GM20000 (cell line): ENCODE data around the gene LHX3.

Experiments used
- DNase-seq: peaks from one replicate; pipeline ENCODE4 v3.0.0; 2012; ENCODE audit warnings: low spot score
- CTCF ChIP-seq: IDR thresholded peaks from 2 replicates; pipeline ENCODE4 v1.5.1; 2012; ENCODE audit warnings: mild to moderate bottlenecking, control low read depth; ENCODE audit errors: extremely low read depth, missing control alignments

LHX3 gene

GRCh38 chr9:136192289-136193126, 12.4 kb downstream of the LHX3 start:
- TF ChIP-seq CTCF = no peak
- DNase-seq = no peak

- DNase-seq = no peak
- TF ChIP-seq CTCF = no peak
These were observed 13.0 kb downstream of the LHX3 start for GRCh38 chr9:136191960-136192286.

GRCh38 chr9:136191099-136191959, 13.6 kb downstream of the LHX3 start:
- TF ChIP-seq CTCF = no peak
- DNase-seq = no peak

GRCh38 chr9:136190656-136191055, 14.3 kb downstream of the LHX3 start:
- no peak for TF ChIP-seq CTCF
- DNase-seq = no peak

GRCh38 chr9:136190237-136190601, 14.7 kb downstream of the LHX3 start:
- no peak for TF ChIP-seq CTCF
- DNase-seq = no peak

GRCh38 chr9:136189394-136190236, 15.3 kb downstream of the LHX3 start:
- TF ChIP-seq CTCF = no peak
- DNase-seq = no peak
